Endothelial cell of umbilical vein (primary cell): Measurements from ENCODE around the gene CDK4.

Experiments
- EZH2 ChIP-seq: IDR thresholded peaks from 2 replicates; pipeline ENCODE4 v1.6.1; 2012; ENCODE audit warnings: borderline replicate concordance, low read depth, mild to moderate bottlenecking, moderate library complexity, low read length, inconsistent platforms; ENCODE audit not compliant: severe bottlenecking
- FOS ChIP-seq: IDR thresholded peaks from 2 replicates; pipeline ENCODE4 v1.6.1; 2011; ENCODE audit warnings: mild to moderate bottlenecking, low read length, moderate library complexity, borderline replicate concordance; ENCODE audit not compliant: insufficient read depth
- JUN ChIP-seq: IDR thresholded peaks from 2 replicates; pipeline ENCODE4 v1.6.1; 2011; ENCODE audit warnings: borderline replicate concordance, low read depth; ENCODE audit not compliant: insufficient read length, insufficient read depth
- POLR2A ChIP-seq: IDR thresholded peaks from 2 replicates; pipeline ENCODE4 v1.6.1; 2012; ENCODE audit warnings: low read depth, mild to moderate bottlenecking, control low read depth, low read length
- POLR2AphosphoS5 ChIP-seq: IDR thresholded peaks from 2 replicates; pipeline ENCODE4 v1.6.1; 2012; ENCODE audit warnings: low read depth, mild to moderate bottlenecking, control low read depth, low read length, moderate library complexity; ENCODE audit not compliant: insufficient read depth
- TF ChIP-seq, protein P1 (sequence below), 2 donors: IDR thresholded peaks; 1 replicate in 1 of 2; 2 replicates in 1 of 2; pipeline ENCODE4 v1.5.1; 2011; ENCODE audit warnings: low read length in 2 of 2, mild to moderate bottlenecking in 2 of 2, moderate library complexity in 2 of 2, control low read depth in 1 of 2, inconsistent platforms in 1 of 2, low read depth in 1 of 2; ENCODE audit not compliant: insufficient read depth in 1 of 2; ENCODE audit errors: extremely low read depth in 1 of 2
- TF ChIP-seq, protein P2 (sequence below): IDR thresholded peaks from 2 replicates; pipeline ENCODE4 v1.6.1; 2011; ENCODE audit not compliant: insufficient read depth, insufficient read length

DNA sequence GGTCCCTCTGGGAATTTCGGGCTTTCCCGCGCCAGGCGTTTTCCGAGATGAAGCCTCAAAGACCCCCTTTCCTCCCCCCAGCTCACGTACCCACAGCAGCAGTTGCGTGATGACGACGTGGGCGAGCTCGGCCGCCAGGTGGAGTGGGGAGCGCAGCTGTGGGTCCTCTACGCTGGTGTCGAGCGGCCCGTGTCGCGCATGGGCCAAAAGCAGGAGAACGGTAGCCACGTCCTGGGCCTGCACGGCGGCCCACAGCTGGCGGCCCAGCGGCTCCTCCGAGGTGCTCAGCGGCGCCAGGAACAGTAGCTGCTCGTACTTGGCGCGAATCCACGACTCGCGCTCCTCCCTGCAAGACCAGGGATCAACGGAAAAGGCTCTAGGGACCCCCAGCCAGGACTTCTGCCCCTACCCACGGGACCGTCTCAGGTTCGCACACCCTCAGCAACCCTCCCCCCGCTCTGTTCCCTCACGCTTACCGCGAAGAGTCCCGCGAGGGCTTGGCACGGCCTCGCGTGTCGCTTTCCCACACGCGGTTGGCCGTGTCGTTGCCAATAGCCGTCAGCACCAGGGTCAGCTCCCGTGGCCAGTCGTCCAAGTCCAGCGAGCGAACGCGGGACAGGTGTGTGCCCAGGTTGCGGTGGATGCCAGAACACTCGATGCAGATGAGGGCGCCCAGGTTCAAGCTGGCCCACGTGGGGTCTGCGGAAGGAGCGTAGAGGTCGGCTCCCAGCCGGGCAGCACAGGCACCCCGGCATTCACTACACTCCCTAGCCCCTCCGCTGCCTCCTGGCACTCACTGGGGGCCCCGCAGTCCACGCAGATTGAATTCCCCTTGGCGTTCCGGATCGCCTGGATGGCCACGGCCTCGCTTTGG is 25.0 kb downstream of the CDK4 start:
- TF ChIP-seq, protein P1, sequence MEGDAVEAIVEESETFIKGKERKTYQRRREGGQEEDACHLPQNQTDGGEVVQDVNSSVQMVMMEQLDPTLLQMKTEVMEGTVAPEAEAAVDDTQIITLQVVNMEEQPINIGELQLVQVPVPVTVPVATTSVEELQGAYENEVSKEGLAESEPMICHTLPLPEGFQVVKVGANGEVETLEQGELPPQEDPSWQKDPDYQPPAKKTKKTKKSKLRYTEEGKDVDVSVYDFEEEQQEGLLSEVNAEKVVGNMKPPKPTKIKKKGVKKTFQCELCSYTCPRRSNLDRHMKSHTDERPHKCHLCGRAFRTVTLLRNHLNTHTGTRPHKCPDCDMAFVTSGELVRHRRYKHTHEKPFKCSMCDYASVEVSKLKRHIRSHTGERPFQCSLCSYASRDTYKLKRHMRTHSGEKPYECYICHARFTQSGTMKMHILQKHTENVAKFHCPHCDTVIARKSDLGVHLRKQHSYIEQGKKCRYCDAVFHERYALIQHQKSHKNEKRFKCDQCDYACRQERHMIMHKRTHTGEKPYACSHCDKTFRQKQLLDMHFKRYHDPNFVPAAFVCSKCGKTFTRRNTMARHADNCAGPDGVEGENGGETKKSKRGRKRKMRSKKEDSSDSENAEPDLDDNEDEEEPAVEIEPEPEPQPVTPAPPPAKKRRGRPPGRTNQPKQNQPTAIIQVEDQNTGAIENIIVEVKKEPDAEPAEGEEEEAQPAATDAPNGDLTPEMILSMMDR (IDR thresholded peaks at IDR 0.05; ENCODE audit: extremely low read depth in 1 of 2, insufficient read depth in 1 of 2, low read depth in 1 of 2, low read length in 2 of 2), result peak; percentile 27 to 62
- TF ChIP-seq POLR2AphosphoS5 (no peak), POLR2A (no peak), FOS (no peak), JUN (no peak), EZH2 (no peak)
- TF ChIP-seq, protein P2, sequence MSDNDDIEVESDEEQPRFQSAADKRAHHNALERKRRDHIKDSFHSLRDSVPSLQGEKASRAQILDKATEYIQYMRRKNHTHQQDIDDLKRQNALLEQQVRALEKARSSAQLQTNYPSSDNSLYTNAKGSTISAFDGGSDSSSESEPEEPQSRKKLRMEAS, result no peak
